Left cardiac atrium (tissue), 4 donors: ENCODE data around the gene IL21. TPM values are rescaled to one million over a fixed set of nuclear protein-coding genes. Genes with fewer than 3 reads are reported as not detected.
A peak's percentile ranks its signal among the peaks of the same experiment; 100 is the strongest.

Experiments
- ATAC-seq, 2 donors: fragments of 200-7000 bp; cut with Tn5 transposase; one replicate each; pipeline ENCODE4 v1.9.1; 2020; ENCODE audit warnings: mild to moderate bottlenecking in 2 of 2, moderate library complexity in 2 of 2
- DNase-seq: peaks from one replicate; pipeline ENCODE4 v3.0.0-alpha.2; 2020
- intact Hi-C, 2 donors: fragments of 100-400 bp; cut with DNase I; formaldehyde crosslinking; loops; one replicate each; pipeline versions ENCODE4 v1.14.1 to v1.15.1; 2022 to 2023
- total RNA-seq, 2 donors: library from RNA; stranded (reverse); fragmentation: NEBNext Ultra II Directional; extraction: Animal tissue kit (Norgen Biotek cat#: 25700); gene quantifications; one replicate each; pipeline ENCODE4 v1.2.1, GENCODE V29; 2021
- donor health status: DM: no; HTN: yes; CAD: no.
- donor health status: DM: no; HTN: yes; CAD: no; lungs with severe emphysema.
- donor health status: DM: yes; HTN: yes; CAD: no.
- donor health status: Dilated cardiomyopathy.

IL21 gene
- total RNA-seq, 2 donors from 2014 or later, result not detected

DNA sequence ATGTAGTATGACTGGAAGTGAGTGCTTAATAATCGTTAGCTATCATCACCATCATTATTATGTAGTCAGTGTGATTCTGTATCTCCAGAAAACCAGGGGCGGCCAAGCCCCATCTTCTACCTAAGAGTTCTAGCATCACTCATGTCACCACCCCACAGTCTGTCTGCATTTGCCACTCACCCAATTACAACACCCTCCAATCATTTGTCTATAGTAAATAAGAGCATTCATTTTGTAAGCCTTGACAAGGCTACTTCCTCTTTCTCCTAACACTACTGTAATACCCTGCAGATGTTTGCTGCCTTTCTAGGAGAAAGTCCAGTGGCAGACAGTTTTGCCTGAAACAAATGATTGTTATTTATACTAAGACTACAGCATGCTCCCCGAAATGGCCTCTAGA is 15.8 kb upstream of the IL21 start:
- DNase-seq (no peak), ATAC-seq (no peak)
- intact Hi-C loops, result no loop called here

DNA sequence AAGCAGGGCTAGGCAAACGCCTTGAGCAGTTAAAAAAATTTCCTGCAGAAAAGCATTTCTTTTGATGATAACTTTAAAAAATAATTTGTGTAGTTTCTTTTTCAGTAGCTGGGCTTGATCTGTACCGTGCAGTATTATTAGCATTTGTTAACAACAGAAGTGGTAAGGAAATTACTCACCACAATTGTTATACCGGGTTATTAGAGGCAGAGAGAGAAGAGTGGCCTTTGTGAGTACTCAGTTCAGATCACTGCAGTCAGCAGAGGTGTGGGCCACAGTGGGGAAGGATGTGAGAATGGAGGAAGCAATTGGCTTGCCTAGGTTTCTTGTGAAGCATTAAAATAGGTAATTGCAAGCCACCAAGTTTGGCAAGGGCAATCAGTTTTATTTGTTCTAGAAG is 14.3 kb upstream of the IL21 start:
- intact Hi-C loops, result no loop called here
- DNase-seq (no peak), ATAC-seq (no peak)

DNA sequence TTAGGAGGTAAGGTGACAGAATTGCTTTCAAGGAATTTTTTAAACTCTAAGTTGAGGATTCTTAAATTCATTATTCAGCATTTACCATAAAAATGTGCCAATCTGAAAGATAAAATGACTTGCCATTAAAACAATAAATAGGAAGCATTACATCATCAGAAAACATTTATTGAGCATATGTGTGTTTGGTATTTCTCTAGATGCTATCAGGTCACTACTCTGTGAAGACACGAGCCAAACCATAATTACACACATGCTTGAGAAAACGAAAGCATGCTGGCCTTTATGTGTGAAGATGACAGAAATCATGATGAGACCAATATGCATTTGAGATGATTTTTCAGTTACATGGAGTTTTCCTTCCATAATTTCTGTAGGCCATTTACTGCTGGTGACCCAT is 12.3 kb upstream of the IL21 start:
- intact Hi-C loops, result no loop called here
- no peak for ATAC-seq
- no peak for DNase-seq

DNA sequence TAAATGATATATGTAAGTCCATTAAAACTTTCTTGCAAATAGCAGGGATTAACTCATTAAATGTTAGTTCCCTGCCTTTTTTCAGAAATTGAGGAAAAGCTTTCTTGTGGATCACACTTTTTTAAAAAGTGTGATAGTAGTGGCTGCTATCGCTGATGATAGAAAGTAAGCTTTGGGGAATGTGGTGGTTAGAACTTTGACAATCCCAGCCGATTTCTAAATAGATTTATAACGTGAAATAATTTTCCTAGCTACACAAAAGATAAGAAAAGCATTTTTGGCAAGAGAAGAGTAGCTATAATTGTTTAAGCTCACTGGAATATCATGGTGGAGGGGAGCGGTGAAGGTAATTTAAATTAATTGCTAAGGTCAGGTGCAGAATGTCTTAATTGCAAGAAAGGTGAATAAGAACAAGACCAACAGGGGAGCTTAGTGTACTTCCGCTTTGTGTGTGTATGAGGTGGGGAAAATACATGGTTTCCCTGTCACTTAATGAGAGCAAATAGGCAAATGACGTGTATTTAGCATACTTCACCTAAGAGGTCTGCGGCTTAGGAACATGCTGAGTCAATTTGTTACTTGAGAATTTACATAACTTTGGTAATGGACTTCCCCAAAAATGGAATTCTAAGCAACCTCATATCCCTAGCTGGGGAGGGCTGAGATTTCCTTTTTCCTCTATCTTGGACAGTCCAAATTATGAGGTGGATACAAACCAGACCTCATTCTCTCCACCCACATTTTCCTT is 11.7 kb upstream of the IL21 start:
- intact Hi-C loops, result no loop called here
- no peak for ATAC-seq
- DNase-seq, result no peak

DNA sequence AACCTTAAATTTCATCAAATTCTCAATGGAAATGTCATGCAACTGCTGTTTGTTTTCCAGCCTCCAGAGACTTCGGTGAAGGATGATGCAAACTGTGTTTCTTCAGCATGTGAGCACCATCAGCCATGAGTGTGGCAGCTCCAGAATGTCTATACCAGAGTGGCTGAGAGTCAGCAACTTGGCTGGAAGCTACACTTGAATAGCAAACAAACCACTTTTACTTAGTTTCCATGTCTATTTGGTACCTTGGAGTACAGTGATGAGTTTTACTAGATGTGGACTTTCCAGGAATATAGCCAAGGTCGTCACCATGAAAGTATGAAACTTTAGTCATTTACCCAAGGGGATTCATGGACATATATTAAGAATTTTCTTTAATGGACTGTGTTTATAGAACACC is 4.3 kb upstream of the IL21 start:
- intact Hi-C loops, result no loop called here
- DNase-seq (no peak), ATAC-seq (no peak)

DNA sequence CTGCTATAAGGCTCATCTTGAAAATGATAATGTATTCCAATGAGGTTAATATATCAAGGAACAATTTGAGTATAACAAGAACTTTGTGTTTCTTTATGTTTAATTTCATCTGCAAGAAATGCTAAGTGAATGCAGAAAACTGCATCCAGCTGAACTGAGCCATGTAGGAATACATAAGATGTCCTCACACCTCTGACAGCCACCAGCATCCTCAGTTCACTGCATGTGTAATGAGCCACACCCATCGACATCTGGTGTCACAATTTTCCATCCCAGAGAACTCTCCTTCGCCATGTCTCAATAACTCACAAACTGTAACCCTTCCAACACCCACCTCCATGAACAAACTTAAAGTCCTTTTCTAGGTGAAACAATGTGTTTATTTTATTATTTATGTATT is 3.3 kb upstream of the IL21 start:
- ATAC-seq (no peak), DNase-seq (no peak)
- intact Hi-C loops, result no loop called here

DNA sequence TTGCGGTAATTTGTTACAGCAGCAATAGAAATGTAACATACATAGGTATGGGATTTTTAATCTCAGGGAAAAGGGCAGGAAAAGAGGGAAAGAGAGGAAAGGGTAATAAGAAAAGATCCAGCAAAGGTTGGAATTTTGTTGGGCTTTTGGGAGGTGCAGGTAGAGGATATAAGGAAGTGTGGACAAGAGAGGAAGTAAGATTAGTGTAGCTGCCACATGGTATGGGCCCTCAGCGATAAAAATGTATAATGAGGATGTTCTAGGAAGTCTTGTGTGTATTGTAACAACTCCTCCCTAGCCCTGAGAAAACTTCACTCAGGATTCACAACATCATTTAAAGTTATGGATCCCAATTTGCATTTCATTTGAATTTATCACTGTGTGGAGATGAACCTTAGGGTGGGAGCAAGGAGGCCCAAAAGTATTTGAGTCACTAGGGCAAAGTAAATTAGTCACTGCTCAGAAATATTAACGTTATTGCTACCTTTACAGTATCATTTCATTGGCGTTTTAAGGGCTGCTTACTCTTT is 2.8 kb upstream of the IL21 start:
- ATAC-seq (no peak), DNase-seq (no peak)
- intact Hi-C loops, result no loop called here

DNA sequence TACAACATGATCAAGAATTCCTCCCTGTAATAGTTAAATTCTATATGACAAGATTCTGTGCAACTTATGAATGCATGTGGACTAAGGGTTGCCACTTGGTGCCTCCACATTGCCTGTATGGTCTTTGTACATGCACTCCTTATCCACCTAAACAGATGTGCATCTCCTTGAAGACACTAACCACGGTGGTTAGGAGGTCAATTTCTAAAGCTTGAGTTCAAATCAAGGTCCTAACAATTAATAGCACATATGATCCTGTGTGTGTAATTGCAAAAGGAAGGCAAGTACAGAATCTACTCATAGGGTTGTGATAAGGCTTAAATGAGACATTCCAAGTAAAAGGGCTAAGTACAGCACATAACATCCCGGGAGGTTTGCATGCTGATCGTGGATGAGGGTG is 1.5 kb upstream of the IL21 start:
- DNase-seq (no peak), ATAC-seq (no peak)
- intact Hi-C loops, result no loop called here

DNA sequence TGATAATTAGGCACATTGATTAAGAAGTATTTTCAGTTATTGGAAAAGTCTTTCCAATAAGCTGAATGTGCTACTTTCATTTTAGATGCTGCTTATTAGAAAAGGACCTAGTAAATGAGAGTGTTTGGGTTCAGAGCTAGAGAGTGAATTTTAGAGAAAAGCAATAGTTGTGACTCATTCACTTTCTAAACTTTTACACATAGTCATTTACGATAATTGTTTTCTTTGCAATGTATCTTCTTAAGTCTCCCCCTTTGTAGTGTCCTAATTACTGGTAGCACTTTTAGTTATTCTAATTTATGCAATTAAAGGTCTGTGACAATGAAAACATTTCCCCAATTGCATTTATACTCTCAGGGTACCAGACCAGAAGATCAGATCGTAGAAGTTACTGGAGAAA is 1.3 kb downstream of the IL21 start:
- no peak for ATAC-seq
- intact Hi-C loops, result no loop called here
- no peak for DNase-seq

DNA sequence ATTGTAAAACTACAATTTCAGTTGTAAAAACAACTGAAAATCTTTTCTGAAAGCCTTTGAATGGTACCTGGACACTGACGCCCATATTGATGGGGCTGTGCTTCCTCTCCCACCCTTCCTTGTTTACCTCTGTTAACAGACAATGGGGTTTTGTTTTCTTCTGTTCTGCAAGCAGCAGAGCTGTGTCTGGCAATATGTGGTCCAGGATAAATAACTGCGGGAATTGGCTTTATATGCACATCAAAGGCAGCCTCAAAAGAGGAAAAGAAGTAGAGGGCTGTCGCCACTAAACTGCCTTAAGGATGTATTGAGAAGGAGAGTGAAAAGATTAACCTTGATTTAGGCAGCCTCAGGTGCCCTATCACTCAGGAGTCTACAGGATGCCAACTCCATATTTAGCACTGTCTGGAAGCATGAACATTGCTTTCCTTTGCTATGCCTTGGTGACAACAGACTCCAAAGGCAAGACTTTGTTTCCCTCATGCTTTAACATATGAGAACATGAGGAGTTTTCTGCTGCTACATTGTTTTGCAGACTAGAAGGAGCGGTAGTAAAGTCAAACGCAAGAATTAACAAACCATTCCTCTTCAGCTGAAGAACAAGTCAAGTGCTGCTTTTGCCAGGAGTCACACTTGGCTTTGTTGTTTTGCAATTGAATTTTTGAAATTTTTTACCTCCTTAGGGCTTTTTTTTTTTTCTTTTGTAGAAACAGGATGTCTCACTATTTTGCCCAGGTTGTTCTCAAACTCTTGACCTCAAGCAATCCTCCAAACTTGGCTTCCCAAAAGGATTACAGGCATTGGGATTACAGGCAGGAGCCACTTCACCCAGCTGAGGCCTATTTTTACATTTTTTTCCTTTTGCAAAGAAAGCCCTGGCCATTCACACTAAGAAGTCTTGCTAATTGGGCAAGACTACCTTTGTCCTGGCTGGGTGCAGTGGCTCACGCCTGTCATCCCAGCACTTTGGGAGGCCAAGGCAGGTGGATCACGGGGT is 3.0 kb downstream of the IL21 start:
- intact Hi-C loops, result no loop called here
- DNase-seq (no peak), ATAC-seq (no peak)

DNA sequence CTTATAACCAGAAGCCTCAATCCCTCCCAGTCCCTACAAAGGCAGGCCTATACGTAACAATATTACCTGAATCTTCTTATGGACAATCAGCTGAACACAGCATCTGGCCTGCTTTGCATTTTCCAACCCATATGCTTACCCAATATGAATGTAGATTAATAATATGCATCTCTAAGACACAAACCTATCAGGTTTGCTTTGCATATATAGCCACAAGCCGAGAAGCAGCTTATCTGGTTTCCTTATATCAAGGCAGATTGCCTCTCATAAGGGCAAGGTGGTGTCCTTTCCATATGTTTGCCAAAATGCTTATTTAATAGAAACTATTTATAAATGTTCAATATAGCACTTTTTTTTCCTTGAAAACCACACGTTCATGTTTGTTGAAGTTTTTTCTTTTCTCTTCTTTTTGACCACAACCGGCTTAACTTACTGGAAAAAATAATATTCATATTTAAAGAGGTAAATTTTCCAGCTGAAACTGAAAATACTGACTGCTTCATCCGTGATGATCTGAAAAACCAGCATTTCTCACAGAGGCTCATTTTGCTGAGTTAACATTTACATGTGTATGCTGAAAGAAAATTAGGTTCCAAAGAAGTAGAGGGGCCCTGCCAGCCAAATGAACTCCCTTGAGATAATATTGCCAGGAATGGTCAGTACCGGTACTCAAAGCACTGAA is 3.8 kb downstream of the IL21 start:
- DNase-seq (no peak), ATAC-seq (no peak)
- intact Hi-C loops, result no loop called here

DNA sequence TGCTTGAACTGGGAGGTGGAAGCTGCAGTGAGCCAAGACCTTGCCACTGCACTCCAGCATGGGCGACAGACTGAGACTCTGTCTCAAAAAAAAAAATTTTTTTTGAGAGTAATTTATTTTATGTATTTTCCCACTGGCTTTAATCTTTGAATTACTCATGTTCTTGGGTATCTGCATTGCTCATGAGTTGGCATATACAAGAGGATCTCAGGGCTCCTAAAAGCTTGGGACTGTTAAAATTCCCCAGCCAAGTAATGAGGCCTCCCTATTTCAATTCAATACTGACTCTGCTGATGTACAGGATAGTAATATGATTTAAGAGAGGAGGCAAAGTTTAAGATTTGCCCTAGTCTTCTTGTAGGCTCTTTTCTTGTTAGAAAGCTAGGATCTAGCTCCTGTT is 6.2 kb downstream of the IL21 start:
- DNase-seq (no peak), ATAC-seq (no peak)
- intact Hi-C loops, result no loop called here

DNA sequence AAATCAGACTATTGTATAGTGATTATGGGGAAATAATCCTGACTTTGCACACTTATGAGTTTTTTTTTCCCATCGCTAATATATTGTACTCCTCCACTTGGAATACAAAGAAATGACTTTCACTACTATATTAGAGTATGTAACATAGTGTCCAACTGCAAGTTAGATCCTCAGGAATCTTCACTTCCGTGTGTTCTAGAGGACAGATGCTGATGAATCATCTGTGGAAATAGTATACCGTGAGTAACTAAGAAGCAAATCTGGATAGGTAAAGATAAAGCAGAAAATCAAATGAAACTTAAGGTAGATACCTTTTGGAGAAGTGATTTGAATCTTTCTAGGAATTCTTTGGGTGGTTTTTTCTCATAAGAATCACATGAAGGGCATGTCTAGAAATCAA is 8.3 kb downstream of the IL21 start:
- no peak for ATAC-seq

DNA sequence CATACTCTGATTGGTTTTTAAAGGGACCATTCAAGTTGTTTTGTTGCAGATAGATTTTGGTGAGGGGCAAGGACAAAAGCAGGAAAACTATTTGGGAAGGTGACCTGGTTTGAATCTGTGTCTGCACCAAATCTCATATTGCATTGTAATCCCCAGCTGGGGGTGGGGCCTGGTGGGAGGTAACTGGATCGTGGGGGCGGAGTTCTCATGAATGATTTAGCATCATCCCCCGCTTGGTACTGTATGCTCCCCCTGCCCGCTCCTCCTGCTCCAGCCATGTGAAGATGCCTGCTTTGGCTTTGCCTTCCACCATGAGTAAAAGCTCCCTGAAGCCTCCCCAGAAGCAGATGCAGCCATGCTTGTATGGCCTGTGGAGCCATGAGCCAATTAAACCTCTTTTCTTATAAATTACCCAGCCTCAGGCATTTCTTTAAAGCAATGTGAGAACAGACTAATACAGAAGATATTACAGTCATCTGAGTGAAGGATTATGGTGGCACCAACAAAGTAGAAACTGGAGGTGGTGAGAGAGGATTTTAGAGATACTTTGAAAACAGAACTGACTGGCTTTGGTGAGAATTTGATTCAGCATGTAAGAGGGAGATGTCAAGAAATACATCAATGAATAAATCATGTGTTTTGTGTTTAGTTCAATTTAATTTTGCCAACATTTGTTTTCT is 14.4 kb downstream of the IL21 start:
- no peak for ATAC-seq

More for the DNA sequence above, 8.3 kb downstream of the IL21 start:
- no peak for DNase-seq
- intact Hi-C loops, result no loop called here

DNA sequence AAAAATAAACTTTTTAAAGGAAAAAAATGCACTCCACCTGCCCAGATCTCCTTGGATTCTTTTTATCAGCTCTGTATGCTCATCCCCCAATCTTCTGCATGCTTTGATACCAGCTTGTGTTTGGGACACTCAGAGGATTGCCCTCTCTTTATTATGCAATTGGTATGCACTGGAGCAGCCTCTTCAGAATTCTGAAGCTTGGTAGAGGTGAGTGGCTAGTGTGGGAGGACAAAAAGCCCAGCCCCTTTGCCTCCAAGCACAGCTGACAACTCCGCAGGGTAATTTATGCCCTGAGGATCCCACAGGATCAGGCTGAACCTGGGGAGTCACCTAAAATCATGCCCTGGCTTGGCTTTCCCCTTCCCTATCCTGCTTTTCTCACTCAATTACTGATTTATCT is 16.7 kb downstream of the IL21 start:
- DNase-seq (no peak), ATAC-seq (peak in 1 of 2 donors; percentile 65)
- intact Hi-C loops, result loop anchor here (5.0 to 10.0 kb wide), 2 partner anchors 111 to 328 kb away; no protein-coding TSS in a partner anchor

More for the DNA sequence above, 14.4 kb downstream of the IL21 start:
- DNase-seq, result no peak
- intact Hi-C loops, result loop anchor here in 1 of 2 donors (10.0 kb wide), 1 partner anchor 108 kb away; no protein-coding TSS in a partner anchor

DNA sequence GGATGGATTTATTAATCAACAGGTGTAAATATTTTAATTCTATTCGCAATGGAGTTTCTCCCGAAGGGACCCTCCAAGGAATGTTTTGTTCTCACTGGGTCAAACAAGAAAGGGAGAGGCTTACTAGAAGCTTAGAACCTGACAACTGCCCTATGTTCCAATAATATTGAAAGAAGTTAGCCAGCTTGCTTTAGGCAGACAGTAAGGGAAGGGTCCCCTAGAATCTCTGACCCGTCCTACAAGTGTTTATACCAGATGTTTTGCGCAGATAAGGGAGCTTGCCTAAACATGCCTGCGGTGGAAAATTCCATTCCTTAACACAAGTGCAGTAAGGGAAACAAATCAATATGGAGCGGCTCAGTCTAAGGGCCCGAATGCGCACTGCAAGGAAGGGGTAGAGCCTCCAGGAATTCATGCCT is 17.7 kb downstream of the IL21 start:
- intact Hi-C loops, result loop anchor here (2.0 to 10.0 kb wide), 3 partner anchors 112 to 329 kb away; no protein-coding TSS in a partner anchor
- no peak for ATAC-seq
- no peak for DNase-seq

DNA sequence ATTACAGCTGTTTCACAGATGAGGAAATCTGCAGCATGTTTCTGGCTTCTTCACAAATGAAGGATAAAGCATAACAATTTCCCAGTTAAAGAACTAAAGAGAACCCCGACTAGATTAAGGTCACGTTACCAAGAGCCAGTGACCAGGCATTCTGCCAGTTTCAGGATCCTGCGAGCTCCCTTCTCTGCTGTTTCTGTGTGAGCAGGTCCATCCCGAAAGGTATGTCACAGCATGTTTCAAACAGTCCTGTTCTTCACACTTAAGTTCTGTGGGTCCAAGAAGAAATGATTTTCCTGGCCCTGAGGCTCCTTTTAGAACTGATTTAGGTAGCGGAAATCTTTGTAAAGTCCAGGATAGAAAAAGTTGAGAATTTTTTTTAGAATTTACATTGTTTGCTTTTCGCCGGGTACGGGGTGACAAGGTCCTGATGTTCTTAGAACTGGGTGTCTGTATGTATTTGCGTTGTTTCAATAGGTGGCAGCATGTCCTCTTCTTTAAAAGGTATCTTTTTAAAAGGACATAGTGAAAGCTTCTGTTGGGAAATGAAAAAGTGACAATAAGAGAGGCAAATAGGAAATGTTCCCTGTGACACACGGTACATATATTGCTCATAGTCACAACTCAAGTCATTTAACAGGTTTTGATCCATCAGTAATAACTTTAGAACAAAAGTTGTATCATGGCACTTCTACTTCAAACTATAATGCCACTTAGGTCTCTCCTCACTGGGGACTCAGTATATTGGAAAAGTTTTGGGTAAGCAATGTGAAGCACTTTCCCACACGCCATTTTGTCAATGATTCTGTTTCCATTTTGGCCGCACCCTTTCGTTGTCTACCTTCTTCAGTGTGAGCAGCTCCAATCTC is 18.4 kb downstream of the IL21 start:
- intact Hi-C loops, result loop anchor here (2.0 to 10.0 kb wide), 3 partner anchors 112 to 330 kb away; no protein-coding TSS in a partner anchor
- ATAC-seq, result peak; percentile 55 to 63
- no peak for DNase-seq

DNA sequence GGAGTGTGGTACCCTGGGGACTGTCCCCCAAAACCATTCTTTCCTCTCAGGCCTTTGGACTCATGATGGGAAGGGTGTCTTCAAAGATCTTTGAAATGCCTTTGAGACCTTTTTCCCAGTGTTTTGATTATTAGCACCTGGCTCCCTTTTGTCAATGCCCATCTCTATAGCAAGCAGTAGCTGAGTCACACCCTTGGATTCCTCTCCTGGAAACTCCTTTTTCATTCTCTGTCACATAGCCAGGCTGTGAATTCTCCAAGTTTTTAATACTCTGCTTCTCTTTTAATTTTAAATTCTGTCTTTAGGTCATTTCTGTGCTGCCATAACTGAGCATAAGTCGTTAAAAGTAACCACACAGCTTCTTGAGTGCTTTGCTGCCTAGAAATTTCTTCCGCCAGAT is 29.7 kb downstream of the IL21 start:
- ATAC-seq, result no peak
- no peak for DNase-seq
- intact Hi-C loops, result no loop called here
